Raji (cell line): Measurements from ENCODE around the gene PELI2.

Source experiments
- POLR2A ChIP-seq: IDR thresholded peaks from 2 replicates; pipeline ENCODE4 v1.6.1; 2011; ENCODE audit warnings: low read depth, low read length, control low read depth; ENCODE audit not compliant: insufficient read depth

PELI2 gene

DNA sequence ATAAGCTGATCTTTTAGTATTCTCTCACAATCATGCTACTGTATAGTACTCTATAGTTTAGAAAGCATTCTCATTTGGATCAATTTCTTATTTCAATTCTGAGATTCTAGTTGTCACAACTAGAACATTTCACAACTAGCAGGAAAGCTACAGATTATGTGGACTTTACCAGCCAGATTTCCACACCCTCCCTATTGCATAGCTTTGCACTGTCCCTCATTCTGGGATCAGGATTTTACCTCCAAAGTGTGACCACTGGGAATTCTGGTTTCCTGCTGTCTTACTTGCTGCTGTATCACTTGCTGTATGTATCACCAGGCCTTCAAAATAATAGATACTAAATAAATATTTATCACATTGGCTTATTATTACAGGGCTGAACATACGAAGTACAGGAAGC is 10.2 kb upstream of the PELI2 start:
- no peak for TF ChIP-seq POLR2A

DNA sequence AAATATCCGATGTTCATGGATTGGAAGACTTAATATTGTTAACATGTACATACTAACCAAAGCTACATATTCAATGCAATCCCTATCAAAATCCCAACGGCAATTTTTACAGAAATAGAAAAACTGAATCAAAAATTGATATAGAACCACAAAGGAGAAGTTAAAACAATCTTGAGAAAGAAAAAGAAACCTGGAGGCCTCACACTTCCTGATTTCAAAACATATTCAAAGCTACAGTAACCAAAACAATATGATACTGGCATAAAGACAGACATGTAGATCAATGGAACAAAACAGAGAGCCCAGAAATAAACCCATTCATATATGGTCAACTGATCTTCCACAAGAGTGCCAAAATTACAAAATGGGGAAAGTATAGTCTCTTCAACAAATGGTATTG is 5.4 kb upstream of the PELI2 start:
- no peak for TF ChIP-seq POLR2A

GRCh38 chr14:56115334-56115870 is 2.8 kb upstream of the PELI2 start:
- no peak for TF ChIP-seq POLR2A

- TF ChIP-seq POLR2A, result no peak
Measured at GRCh38 chr14:56115976-56116893, 2.0 kb upstream of the PELI2 start.

DNA sequence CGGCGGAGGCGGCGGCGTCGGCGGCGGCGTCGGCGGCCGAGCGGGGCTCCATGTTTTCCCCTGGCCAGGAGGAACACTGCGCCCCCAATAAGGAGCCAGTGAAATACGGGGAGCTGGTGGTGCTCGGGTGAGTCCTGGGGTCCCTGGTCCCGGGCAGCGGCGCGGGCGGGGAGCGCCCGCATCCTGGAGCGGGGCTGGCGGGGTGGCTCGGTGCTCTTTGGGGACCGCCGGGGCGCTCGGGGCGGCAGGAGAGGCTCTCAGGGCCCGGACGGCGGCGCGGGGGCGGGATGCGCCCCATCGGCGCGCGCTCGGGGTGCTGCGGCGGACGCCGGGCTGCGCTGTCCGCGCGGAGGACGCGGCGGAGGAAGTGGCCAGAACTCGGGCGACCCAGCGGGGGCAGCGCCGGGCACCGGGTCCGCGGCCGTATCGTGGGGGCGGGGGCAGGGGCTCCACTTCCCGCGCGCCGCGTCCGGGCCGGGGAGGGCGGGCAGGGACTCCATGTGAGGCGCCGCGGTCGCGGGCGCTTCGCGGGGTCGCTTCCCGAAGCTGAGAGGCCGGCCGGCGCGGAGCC is 485 bp downstream of the PELI2 start:
- no peak for TF ChIP-seq POLR2A

GRCh38 chr14:56119201-56119981 is 1.2 kb downstream of the PELI2 start:
- TF ChIP-seq POLR2A, result no peak

DNA sequence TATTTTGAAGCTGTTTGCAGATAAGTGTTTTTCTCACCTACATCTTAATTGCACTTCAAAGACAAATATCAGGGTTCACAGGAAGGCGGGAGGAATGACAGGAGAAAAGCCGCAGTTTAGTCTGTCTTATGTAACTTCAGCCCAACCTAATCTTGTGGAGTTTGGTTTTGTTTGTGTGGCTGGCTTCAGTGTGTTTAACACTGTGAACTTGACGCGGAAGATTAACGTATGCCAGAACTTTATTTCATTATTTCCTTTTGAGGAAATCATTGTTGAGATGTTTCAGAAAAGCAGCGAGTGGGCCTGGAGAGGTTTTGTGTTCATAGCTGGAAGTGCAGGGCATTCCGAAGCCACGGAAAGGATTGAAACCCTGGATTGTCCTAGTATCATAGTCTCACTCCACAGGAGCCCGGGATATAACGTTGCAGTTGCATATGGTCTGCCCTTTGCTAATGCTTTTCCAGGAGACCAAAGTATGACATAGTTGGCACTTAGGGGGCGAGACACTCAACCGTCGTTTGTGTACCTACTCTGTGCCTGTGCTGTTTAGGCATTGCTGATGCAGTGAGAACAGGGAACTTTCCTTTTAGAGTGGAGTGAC is 2.0 kb downstream of the PELI2 start:
- TF ChIP-seq POLR2A, result no peak

GRCh38 chr14:56121816-56122215 is 3.6 kb downstream of the PELI2 start:
- no peak for TF ChIP-seq POLR2A

- no peak for TF ChIP-seq POLR2A
Measured at GRCh38 chr14:56122301-56122700, 4.1 kb downstream of the PELI2 start.

DNA sequence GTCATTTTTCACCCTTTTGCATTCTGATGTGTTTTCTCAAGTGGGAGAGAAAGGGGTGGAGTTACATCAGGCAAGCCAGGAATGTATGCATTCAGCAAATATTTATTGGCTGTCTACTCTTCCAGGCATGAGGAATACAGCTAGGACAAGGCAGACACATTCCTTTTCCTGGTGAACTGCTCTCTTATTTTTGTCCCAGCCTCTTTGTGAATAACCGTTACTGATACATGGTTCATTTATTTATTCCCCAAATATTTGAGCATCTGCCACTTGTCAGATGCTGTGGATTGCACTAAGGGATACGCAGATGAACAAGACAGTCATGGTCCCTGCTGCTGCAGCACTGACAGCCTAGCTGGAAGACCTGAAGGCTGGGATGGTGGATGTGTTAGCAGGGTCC is 6.1 kb downstream of the PELI2 start:
- TF ChIP-seq POLR2A, result no peak

- no peak for TF ChIP-seq POLR2A
Measured at GRCh38 chr14:56125772-56126636, 7.8 kb downstream of the PELI2 start.

- TF ChIP-seq POLR2A, result no peak
Measured at GRCh38 chr14:56126637-56126913, 8.4 kb downstream of the PELI2 start.

DNA sequence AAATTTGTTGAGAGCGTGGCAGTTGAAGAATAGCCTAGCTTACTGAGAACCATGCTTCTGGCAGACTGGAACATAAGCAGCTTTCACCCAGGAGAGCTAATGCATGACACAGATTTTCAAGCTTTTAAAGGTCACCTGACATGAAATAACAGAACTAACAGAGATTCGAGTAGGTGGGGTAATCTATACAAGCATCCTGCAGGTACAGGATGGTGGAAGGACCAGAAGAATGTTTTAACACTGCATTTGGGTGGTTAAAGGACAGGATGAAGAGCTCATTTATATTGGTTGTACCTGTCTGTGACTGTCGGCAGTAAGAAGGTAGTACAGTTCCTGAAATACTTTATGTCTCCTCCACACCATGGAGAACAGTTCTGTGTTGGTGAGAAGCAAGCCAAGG is 8.9 kb downstream of the PELI2 start:
- TF ChIP-seq POLR2A, result no peak

- no peak for TF ChIP-seq POLR2A
Measured at GRCh38 chr14:56129092-56129491, 10.9 kb downstream of the PELI2 start.
